Large intestine (tissue), 3 donors: ENCODE measurements around the gene PPM1L. TPM values are rescaled to one million over a fixed set of nuclear protein-coding genes. Genes with fewer than 3 reads are reported as not detected.

Experiments
- DNase-seq, 2 donors: peaks; one replicate each; pipeline versions ENCODE4 v3.0.0 to v3.0.0-alpha.2; 2013
- H3K27ac ChIP-seq: one replicate; pipeline ENCODE4 v1.5.1; 2013; ENCODE audit warnings: low read length
- H3K27me3 ChIP-seq: 2 replicates; pipeline ENCODE4 v1.6.1; 2013; ENCODE audit warnings: low read length; ENCODE audit not compliant: control insufficient read depth, insufficient read depth
- H3K36me3 ChIP-seq: 2 replicates; pipeline ENCODE4 v1.6.1; 2013; ENCODE audit warnings: low read length; ENCODE audit not compliant: control insufficient read depth, insufficient read depth
- H3K4me1 ChIP-seq: one replicate; pipeline ENCODE4 v1.6.1; 2013; ENCODE audit warnings: low read length; ENCODE audit not compliant: control insufficient read depth, insufficient read depth
- H3K4me3 ChIP-seq: one replicate; pipeline ENCODE4 v1.5.1; 2013; ENCODE audit warnings: low read length
- H3K9me3 ChIP-seq: one replicate; pipeline ENCODE4 v1.6.1; 2013; ENCODE audit warnings: mild to moderate bottlenecking, low read depth, low read length, moderate library complexity; ENCODE audit not compliant: control insufficient read depth
- WGBS: methylation state at CpG from one replicate; pipeline ENCODE4 v1.1.5; 2013; ENCODE audit warnings: low lambda C conversion rate; ENCODE audit not compliant: insufficient coverage; 5-methylcytosine and 5-hydroxymethylcytosine counted together
- polyA plus RNA-seq: library from polyadenylated mRNA; unstranded; fragments of 120-200 nt; gene quantifications from one replicate; pipeline ENCODE4 v1.2.1, GENCODE V29; 2013

The PPM1L gene
- polyA plus RNA-seq, 1 donor = 4.5 TPM

DNA sequence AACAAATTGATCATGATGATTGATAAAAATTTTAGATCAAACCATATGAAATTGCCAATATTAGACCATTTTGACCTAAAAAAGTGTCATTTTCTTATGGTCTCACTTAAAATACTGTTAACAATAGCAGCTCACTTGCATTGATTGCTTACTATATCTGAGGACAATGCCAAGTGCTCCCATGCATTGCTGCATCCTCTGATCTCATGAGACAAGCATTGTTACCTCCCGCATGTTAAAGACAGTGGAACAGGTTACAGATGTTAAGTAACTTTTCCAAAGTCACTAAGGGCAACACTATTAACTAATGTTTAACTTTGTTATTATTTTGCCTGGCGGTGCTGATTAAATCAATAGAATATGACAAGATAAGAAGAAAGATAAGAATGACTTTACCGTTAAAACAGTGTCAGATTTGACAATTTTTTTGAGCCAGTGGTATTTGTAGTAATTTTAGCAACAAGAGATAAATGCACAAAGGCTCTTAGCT lies 69.3 kb downstream of the PPM1L start:
- Histone ChIP-seq H3K36me3 (no peaks in the 10 kb centered on the region), H3K4me1 (no peaks in the 10 kb centered on the region), H3K27me3 (no peaks in the 10 kb centered on the region), H3K27ac (no peak overlapping the region), H3K9me3 (no peaks in the 10 kb centered on the region), H3K4me3 (no peak overlapping the region)
- DNase-seq = no peak
- 57% methylated on average over 2 of the region's 3 CpGs for WGBS

DNA sequence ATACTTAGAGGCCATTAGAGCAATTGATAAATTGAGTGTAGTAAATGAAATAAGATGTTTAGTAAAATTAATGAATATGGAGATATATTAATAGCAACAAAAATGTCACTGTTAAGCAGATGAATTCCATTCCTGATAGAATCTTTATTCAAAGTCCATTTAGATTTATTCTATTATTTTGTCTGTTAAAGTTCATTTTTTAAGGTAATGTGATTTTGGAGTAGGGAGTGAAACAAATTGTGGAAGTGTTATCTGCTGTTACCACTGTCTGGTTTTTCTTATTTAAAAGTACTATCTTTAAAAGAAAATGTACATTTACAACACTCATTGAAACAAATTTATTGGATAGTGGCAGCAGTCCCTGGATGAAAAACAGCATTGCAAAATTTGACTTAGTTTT lies 70.4 kb downstream of the PPM1L start:
- Histone ChIP-seq H3K4me3 (no peak overlapping the region), H3K27ac (no peak overlapping the region), H3K27me3 (no peaks in the 10 kb centered on the region), H3K4me1 (no peaks in the 10 kb centered on the region), H3K9me3 (no peaks in the 10 kb centered on the region), H3K36me3 (no peaks in the 10 kb centered on the region)
- DNase-seq = no peak

- no peak for DNase-seq
- H3K27ac ChIP-seq = no peak overlapping the region
- no peaks in the 10 kb centered on the region for H3K9me3 ChIP-seq
- 100% methylated on average over 1 of the region's 2 CpGs for WGBS
- H3K4me3 ChIP-seq = no peak overlapping the region
- no peaks in the 10 kb centered on the region for H3K27me3 ChIP-seq
- no peaks in the 10 kb centered on the region for H3K36me3 ChIP-seq
- no peaks in the 10 kb centered on the region for H3K4me1 ChIP-seq
Measured at GRCh38 chr3:160826991-160827390, 71.0 kb downstream of the PPM1L start.

DNA sequence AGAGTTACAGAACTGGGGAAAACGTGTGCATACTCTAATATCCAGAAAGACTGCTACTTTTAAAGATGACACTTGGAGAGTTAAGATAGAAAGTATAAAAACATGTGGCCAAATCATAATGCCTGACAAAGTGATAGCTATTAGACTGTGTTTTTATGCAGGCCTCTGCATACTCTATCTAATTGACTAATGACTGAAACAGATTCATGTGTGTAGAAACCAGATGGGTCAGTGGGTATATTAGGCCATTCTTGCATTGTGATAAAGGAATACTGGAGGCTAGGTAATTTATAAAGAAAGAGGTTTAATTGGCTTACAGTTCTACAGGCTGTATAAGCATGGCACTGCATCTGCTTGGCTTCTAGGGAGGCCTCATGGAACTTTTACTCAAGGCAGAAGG lies 71.5 kb downstream of the PPM1L start:
- Histone ChIP-seq H3K4me3 (no peak overlapping the region), H3K36me3 (no peaks in the 10 kb centered on the region), H3K4me1 (no peaks in the 10 kb centered on the region), H3K27me3 (no peaks in the 10 kb centered on the region), H3K27ac (no peak overlapping the region), H3K9me3 (no peaks in the 10 kb centered on the region)
- 80% methylated on average over 1 of the region's 1 CpG for WGBS
- DNase-seq = no peak

DNA sequence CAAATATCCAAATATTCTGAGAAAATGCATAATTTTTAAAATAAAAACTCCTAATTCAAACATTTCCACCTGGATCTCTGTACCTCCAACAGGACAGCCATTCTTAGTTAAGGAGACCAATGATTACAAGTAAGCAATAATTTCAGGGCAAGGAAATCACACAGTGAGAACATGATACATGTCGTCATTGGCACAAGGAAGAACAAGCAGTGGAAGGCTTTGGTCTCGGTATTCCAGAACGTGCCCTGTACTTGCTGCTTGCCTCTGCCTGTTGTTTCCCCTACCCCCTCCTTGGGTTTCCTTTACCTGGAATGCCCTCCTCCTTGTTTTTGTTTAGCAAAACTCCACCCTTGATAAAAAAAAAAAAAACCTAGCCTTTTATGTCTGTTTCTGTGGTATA lies 72.8 kb downstream of the PPM1L start:
- Histone ChIP-seq H3K4me1 (no peaks in the 10 kb centered on the region), H3K27me3 (no peaks in the 10 kb centered on the region), H3K4me3 (no peak overlapping the region), H3K27ac (no peak overlapping the region), H3K36me3 (no peaks in the 10 kb centered on the region), H3K9me3 (no peaks in the 10 kb centered on the region)
- no peak for DNase-seq
- no CpG with 5 or more reads among the region's 3 CpGs for WGBS

- Histone ChIP-seq H3K36me3 (no peaks in the 10 kb centered on the region), H3K4me3 (no peak overlapping the region), H3K27ac (no peak overlapping the region), H3K4me1 (no peaks in the 10 kb centered on the region), H3K27me3 (no peaks in the 10 kb centered on the region), H3K9me3 (no peaks in the 10 kb centered on the region)
- whole genome bisulfite sequencing = 0% methylated on average over 1 of the region's 3 CpGs
- DNase-seq = no peak
Measured at GRCh38 chr3:160829486-160830009, 73.5 kb downstream of the PPM1L start.

DNA sequence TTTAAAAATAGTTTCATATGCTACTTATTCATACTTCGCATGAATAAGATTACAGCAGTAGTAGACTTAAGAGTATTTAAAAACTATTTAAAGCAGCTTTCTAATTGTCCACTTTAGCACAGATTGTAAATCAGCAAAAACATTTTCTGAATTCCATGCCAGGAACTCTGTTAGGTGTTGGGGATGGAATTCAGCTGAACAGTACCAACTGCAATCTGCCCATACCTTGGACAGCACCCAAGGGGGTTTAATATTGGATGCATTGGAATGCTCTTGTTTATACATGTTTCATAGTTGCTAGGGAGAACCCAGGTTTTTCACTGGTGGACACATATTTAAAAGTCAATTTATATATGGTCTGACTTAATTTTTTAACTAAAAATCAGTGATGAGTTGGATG lies 74.8 kb downstream of the PPM1L start:
- DNase-seq = no peak
- H3K9me3 ChIP-seq = no peaks in the 10 kb centered on the region
- H3K4me1 ChIP-seq = no peaks in the 10 kb centered on the region
- WGBS = 89% methylated on average over 1 of the region's 1 CpG
- H3K36me3 ChIP-seq = no peaks in the 10 kb centered on the region
- no peaks in the 10 kb centered on the region for H3K27me3 ChIP-seq
- H3K4me3 ChIP-seq = no peak overlapping the region
- no peak overlapping the region for H3K27ac ChIP-seq

- no peak for DNase-seq
- WGBS = 100% methylated on average over 1 of the region's 3 CpGs
- no peaks in the 10 kb centered on the region for H3K27me3 ChIP-seq
- no peaks in the 10 kb centered on the region for H3K36me3 ChIP-seq
- H3K4me1 ChIP-seq = no peaks in the 10 kb centered on the region
- H3K9me3 ChIP-seq = no peaks in the 10 kb centered on the region
- no peak overlapping the region for H3K27ac ChIP-seq
- H3K4me3 ChIP-seq = no peak overlapping the region
Measured at GRCh38 chr3:160831401-160831800, 75.4 kb downstream of the PPM1L start.

DNA sequence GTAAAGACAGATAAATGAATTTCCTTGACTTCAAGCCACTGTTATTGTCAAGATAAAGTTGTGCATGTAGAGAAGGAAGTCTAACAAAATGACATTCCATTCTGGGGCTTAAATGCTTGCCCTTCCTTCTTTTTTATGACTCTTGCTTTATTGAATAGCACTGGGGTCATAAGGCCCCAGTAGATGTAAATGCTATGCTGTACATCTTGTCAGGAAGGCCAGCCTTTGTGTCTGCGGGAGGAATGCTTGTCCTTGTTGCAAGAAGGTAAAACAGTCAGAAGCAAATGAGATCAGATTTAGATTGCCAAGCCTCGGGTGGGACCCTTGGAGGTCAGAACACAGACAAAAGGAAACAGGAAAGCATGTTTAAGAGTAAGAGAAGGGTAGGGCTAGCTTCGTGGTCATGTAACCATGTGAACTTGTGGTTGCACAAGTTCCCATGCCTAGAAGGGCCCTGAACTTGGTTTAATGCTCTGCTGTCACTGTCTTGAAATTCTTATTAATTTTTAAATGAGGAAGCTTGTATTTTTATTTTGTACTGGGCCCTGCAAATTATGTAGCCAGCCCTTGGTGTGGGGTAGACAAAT lies 81.5 kb downstream of the PPM1L start:
- DNase-seq = peak in 1 of 2 donors; percentile 23
- H3K4me1 ChIP-seq = peaks cover 3% of the 10 kb centered on the region
- 33% methylated on average over 1 of the region's 3 CpGs for WGBS
- no peaks in the 10 kb centered on the region for H3K27me3 ChIP-seq
- H3K36me3 ChIP-seq = no peaks in the 10 kb centered on the region
- H3K9me3 ChIP-seq = no peaks in the 10 kb centered on the region
- H3K27ac ChIP-seq = no peak overlapping the region
- H3K4me3 ChIP-seq = no peak overlapping the region

DNA sequence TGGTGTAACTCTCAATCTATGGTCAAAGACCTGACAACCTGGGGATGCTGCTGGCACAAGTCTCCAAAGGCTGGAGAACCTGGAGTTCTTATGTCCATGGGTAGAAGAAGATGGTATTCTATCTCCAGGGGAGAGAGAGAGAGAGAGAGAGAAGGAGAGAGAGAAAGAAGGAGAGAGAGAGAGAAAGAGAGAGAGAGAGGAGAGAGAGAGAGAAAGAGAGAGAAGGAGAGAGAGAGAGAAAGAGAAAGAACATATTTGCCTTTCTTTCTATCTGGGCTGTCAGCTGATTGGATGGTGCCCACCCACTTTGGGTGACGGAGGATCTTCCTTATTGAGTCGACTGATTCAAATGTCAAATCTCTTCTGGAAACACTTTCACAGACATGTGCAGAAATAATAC lies 84.6 kb downstream of the PPM1L start:
- H3K36me3 ChIP-seq = no peaks in the 10 kb centered on the region
- DNase-seq = no peak
- H3K27ac ChIP-seq = no peak overlapping the region
- WGBS = no CpG with 5 or more reads among the region's 2 CpGs
- H3K9me3 ChIP-seq = no peaks in the 10 kb centered on the region
- H3K27me3 ChIP-seq = no peaks in the 10 kb centered on the region
- no peak overlapping the region for H3K4me3 ChIP-seq
- peaks cover 3% of the 10 kb centered on the region for H3K4me1 ChIP-seq

DNA sequence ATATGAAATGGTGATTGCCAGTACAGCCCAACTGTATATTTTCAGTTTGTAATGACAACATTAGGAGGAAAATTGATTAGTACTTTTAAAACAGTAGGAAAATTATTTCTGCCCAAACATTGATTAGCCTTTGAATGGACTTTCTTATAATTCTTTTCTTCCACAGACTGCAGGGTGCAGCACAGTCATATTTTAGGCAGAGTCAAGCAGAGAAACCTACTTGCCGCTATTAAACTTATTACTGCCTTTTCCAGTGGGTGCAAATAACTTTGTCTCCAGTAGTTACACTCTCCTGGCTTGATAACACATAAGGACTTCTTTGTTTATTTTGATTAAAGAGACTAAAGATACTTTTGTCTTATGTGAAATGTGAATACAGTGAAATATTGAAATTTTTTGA lies 85.4 kb downstream of the PPM1L start:
- DNase-seq = no peak

More for the DNA sequence above, 85.4 kb downstream of the PPM1L start:
- H3K27me3 ChIP-seq = no peaks in the 10 kb centered on the region
- H3K4me1 ChIP-seq = peaks cover 3% of the 10 kb centered on the region
- no peaks in the 10 kb centered on the region for H3K36me3 ChIP-seq
- no peak overlapping the region for H3K4me3 ChIP-seq
- WGBS = 60% methylated on average over 1 of the region's 1 CpG
- H3K9me3 ChIP-seq = no peaks in the 10 kb centered on the region
- no peak overlapping the region for H3K27ac ChIP-seq
